Adipose tissue (tissue), 3 donors: ENCODE data around the gene KIFC3. TPM values are rescaled to one million over a fixed set of nuclear protein-coding genes. Genes with fewer than 3 reads are reported as not detected.
"Not testable (repeated sequence)": the region's sequence is repeated elsewhere in the genome, so short reads cannot be mapped to it uniquely, and the experiment has no call there.

Experiments used
- H3K27ac ChIP-seq: one replicate; pipeline ENCODE4 v1.5.1; 2013; ENCODE audit warnings: low read depth, low read length
- WGBS, 3 donors: extraction: QIAGEN DNeasy Blood & Tissue Kit; methylation state at CpG; one replicate each; pipeline ENCODE4 v1.1.7; 2013; 5-methylcytosine and 5-hydroxymethylcytosine counted together
- polyA plus RNA-seq, 3 donors: library from polyadenylated mRNA; stranded (reverse); fragments of 200-250 nt; gene quantifications; one replicate each; pipeline ENCODE4 v1.2.3, GENCODE V29; 2013
- donor health status: healthy with polysubstance abuse.
- donor health status: Bipolar disorder and iron deficiency.
- donor health status: healthy.

Gene KIFC3
- polyA plus RNA-seq, 3 donors: 21.9 to 35.1 (median 31.6) TPM

DNA sequence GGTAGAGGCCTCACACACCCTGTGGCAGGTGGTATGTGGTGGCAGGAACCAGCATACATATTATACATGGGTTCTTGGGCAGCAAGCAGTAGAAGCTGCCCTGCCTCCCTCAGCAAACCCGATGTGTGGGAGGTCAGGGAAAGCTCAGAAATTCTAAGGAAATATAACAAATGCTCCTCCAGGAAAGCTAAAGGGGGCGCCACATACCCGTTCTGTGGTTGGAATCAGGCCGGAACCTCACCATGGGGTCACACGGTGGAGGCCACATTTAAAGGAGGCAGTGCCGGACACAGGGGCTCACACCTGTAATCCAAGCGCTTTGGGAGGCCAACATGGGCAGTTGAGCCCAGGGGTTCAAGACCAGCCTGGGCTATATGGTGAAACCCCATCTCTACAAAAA, 79.1 kb downstream of the KIFC3 start:
- no peak overlapping the region for H3K27ac ChIP-seq
- WGBS, 3 donors: 63 to 81% (median 69%) methylated on average over 7 of the region's 7 CpGs

GRCh38 chr16:57722651-57723050, 79.6 kb downstream of the KIFC3 start:
- WGBS, 3 donors: 75 to 86% (median 81%) methylated on average over 11 of the region's 11 CpGs
- H3K27ac ChIP-seq: no peak overlapping the region

- WGBS, 3 donors: 83 to 97% (median 92%) methylated on average over 2 of the region's 2 CpGs
These were observed 80.1 kb downstream of the KIFC3 start for GRCh38 chr16:57722210-57722499.

GRCh38 chr16:57721356-57722209, 80.7 kb downstream of the KIFC3 start:
- H3K27ac ChIP-seq: no peak overlapping the region
- WGBS, 3 donors: 77 to 79% (median 78%) methylated on average over 17 of the region's 17 CpGs

More at GRCh38 chr16:57722210-57722499, 80.1 kb downstream of the KIFC3 start:
- H3K27ac ChIP-seq: no peak overlapping the region

DNA sequence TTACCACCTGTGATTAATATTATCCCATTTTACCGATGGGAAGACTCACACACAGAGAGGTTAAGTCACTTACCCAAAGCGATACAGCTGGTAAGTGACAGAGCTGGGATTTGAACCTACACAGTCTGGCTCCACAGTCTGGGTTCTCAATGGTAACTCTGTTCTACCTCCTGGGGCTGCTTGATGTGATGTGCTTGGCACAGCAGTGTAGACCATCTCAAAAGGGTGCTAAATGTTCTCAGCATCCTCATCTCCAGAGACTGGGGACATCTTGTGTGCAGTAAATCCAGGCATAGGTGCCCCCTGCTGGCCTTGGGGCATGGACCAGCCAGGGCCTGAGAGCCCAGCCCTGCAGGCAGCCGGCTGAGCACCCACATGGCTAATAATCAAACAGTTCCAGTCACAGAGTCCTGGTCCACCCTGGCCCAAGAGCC, 82.1 kb downstream of the KIFC3 start:
- H3K27ac ChIP-seq: no peak overlapping the region
- WGBS, 3 donors: 57 to 67% (median 63%) methylated on average over 3 of the region's 3 CpGs

GRCh38 chr16:57714047-57714446, 88.2 kb downstream of the KIFC3 start:
- 87 to 92% (median 92%) methylated on average over 6 of the region's 6 CpGs for WGBS, 3 donors
- no peak overlapping the region for H3K27ac ChIP-seq

- 85 to 92% (median 90%) methylated on average over 8 of the region's 8 CpGs for WGBS, 3 donors
- no peak overlapping the region for H3K27ac ChIP-seq
These were observed 88.7 kb downstream of the KIFC3 start for GRCh38 chr16:57713596-57713995.

- 67 to 83% (median 76%) methylated on average over 6 of the region's 6 CpGs for WGBS, 3 donors
- H3K27ac ChIP-seq: not testable (repeated sequence)
These were observed 89.7 kb downstream of the KIFC3 start for GRCh38 chr16:57712569-57712968.

DNA sequence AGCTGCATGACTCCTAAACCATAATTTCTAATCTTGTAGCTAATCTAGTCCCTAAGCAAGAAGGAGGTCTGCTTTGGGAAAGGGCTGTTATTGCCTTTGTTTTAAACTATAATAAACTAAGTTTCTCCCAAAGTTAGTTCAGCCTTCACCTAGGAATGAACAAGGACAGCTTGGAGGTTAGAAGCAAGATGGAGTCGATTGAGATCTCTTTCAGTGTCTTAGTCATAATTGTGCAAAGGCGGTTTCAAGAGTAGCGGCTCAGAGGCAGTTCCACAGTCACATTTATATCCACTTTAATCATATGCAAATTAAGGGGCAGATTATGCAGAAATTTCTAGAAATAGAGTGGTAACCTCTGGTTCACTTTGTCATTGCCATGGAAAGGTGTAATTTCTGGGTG, 90.3 kb downstream of the KIFC3 start:
- WGBS, 3 donors: 93 to 96% (median 94%) methylated on average over 3 of the region's 3 CpGs
- H3K27ac ChIP-seq: no peak overlapping the region

DNA sequence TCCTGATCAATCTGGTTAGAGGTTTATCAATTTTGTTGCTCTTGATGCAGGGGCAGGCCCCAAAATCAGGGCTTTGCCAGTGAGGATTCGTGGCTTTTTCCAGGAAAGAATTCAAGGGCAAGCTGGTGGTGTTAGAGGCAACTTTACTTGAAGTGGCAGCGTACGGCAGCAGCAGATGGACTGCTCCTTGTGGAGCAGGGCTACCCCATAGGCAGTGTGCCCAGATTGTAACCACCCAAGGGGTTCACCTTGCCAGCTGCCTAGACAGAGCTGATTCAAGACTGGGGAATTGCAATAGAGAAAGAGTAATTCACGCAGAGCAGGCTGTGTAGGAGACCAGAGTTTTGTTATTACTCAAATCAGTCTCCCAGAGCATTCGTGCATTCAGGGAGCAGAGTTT, 90.9 kb downstream of the KIFC3 start:
- 88 to 93% (median 89%) methylated on average over 5 of the region's 5 CpGs for WGBS, 3 donors
- H3K27ac ChIP-seq: no peak overlapping the region

- H3K27ac ChIP-seq: no peak overlapping the region
- WGBS, 3 donors: 79 to 91% (median 91%) methylated on average over 3 of the region's 3 CpGs
These were observed 92.6 kb downstream of the KIFC3 start for GRCh38 chr16:57709663-57710062.

Other genes with a start within 250 kb of the KIFC3 start
- gene ADGRG1, start 173.9 kb downstream of the KIFC3 start, polyA plus RNA-seq: 10 to 100 TPM; 35.8 to 51.4 (median 38.6) TPM
- gene ADGRG3, start 134.2 kb downstream of the KIFC3 start, polyA plus RNA-seq: 10 to 100 TPM in 1 of 3 donors, 1 to 10 TPM in 1, under 1 TPM in 1; 0.32 to 15.7 (median 8.4) TPM
- gene DRC7, start 107.7 kb downstream of the KIFC3 start, polyA plus RNA-seq: under 1 TPM in 2 of 3 donors, not detected in 1; 0.18 to 0.24 TPM
- gene KATNB1, start 66.7 kb downstream of the KIFC3 start, polyA plus RNA-seq: 10 to 100 TPM; 11.4 to 16.5 (median 15.0) TPM
- under 1 TPM in 2 of 3 donors, not detected in 1; under 0.01 to 0.28 TPM for gene CNGB1, start 168.6 kb upstream of the KIFC3 start, polyA plus RNA-seq
- 1 to 10 TPM; 2.5 to 4.5 (median 3.0) TPM for gene ZNF319, start 198.2 kb upstream of the KIFC3 start, polyA plus RNA-seq
- gene USB1, start 198.9 kb upstream of the KIFC3 start, polyA plus RNA-seq: 10 to 100 TPM; 11.8 to 35.0 (median 25.1) TPM
- 10 to 100 TPM in 2 of 3 donors, 1 to 10 TPM in 1; 8.7 to 44.5 (median 16.4) TPM for gene MMP15, start 223.3 kb upstream of the KIFC3 start, polyA plus RNA-seq